Endometrium (tissue), 2 donors: ENCODE data around the gene ELP2.
"Not testable (repeated sequence)": the region's sequence is repeated elsewhere in the genome, so short reads cannot be mapped to it uniquely, and the experiment has no call there.

Experiments
- FAIRE-seq: peaks from 2 replicates; lab custom pipeline; 2012; peaks lifted over from hg19 to GRCh38; lab: Jason Lieb, UNC
- donor health status: control.
- donor health status: control.

The ELP2 gene

DNA sequence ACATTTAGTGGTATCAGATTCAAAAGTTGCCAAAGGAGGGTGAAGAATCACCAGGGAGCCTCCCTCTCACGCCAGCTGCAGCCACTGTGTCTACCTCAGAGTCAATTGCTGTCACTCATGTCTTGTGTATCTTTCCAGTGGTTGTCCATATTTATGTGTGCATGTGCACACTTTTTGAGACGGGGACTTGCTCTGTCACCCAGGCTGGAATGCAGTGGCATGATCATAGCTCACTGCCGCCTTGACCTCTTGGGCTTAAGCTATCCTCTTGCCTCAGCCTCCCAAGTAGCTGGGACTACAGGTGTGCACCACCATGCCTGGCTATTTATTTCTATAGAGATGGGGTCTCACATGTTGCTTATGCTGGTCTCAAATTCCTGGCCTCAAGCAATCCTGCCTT lies 61.6 kb downstream of the ELP2 start:
- FAIRE-seq: no peak

DNA sequence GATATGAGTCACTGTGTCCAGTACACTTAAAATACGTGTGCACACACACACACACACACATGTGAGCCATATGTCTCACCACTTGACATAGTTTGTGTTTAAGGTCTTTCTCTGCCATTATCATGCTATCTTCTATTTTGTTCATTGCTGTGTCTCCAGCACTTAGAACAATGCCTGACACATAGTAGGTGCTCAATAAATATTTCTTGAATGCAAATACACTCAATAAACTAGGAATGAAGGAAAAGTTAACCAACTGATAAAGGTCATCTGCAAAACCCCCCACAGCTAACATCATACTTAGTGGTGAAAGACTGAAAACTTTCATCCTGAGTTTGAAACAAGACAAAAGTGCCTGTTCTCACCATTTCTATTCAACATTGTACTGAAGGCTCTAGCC lies 62.0 kb downstream of the ELP2 start:
- FAIRE-seq: no peak

DNA sequence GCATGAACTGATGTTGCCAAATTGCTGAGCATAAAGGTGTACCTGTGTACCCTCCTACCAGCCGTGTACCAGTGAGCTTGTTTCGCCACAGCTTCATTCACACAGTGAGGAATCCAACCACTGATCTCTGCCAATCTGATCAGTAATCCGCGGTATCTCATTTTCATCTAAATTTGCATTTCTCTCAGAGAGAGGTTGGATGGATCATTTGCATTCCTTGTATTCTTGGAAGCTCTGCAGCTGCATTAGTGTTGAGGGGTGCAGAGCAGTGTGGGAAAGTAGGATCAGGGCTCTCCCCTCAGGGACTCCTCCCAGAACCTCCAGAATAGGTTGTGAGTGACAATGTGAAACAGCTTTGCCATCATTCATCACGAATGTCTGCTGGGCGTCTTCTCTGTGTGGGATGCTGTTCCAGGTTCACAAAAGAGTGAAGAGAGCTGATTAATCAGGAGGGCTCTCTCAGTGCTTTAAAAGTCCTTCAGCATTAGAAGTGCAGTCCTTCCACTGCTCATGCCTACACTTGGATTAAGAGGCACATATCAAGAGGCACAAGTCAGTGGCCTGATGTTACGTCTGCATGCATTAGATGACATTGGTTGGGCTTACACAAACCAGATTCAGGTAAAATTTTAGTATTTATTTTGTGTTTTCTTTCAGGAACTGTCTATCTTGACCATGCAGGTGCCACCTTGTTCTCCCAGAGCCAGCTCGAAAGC lies 65.1 kb downstream of the ELP2 start:
- FAIRE-seq: no peak

DNA sequence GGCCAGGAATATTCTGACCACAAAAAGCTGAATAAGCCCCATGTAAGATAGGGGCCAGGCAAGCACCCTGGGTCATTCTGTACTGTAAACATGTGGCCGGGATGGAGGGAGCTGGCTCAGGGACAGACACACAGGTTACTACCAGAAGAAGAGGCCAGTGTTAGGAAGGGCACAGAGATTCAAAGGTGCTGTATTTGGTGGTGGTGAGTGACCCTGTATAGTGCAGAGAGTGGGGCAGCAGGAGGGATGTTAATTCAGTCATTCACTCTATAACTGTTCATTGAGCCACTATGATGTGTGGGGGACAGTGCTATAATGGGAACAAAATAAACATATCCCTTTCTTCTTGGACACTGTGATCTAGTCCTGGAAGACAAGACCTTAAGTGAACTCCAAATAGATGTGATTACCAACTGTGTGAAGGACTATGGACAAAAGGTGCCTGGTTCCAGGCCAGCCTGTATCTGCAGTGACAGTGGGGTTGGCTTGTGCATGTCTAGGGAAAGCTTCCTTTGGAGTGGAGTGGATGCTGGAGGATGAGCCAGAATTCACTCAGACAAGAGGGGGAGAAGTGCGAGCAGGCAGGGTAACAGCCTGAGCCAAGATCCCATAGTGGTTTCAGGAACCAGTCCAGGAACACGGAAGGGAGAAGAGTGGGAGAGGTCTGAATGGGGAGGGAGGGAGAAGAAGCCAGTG lies 65.9 kb downstream of the ELP2 start:
- no peak for FAIRE-seq

DNA sequence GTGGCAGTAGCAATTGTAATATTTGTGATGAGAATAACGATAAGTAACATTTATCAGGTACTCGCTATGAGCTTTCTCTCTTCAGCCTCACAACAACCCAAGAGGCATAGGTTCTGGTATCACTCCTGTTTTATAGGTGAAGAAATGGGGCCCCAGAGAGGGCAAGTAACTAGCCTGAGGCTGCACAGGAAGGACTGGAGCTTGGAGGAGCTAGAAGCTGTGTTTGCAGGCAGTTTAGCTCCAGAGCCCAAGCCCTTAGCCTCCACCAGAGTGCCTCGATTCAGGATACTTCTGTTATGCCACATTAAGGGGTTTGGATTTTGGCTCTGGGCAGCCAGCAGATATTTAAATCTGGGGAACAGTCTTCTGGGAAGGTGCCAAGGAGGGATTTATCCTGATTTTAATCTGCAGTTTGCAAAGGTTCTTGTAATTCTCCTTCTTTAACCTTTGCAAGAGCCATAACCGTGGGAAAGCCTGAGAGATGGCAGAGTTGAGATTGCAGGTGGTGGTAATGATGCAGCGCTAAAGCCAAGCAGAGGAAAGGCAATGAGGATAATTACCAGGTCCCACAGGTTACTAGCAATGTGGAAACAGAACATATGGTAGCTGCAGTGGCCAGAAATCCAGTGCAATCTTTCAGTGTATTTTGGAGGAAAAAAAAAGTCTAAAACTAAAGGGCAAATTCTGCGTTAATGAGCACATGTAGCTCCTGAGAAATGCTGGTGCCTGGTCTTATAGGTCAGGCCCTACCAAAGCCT lies 66.7 kb downstream of the ELP2 start:
- FAIRE-seq: no peak

DNA sequence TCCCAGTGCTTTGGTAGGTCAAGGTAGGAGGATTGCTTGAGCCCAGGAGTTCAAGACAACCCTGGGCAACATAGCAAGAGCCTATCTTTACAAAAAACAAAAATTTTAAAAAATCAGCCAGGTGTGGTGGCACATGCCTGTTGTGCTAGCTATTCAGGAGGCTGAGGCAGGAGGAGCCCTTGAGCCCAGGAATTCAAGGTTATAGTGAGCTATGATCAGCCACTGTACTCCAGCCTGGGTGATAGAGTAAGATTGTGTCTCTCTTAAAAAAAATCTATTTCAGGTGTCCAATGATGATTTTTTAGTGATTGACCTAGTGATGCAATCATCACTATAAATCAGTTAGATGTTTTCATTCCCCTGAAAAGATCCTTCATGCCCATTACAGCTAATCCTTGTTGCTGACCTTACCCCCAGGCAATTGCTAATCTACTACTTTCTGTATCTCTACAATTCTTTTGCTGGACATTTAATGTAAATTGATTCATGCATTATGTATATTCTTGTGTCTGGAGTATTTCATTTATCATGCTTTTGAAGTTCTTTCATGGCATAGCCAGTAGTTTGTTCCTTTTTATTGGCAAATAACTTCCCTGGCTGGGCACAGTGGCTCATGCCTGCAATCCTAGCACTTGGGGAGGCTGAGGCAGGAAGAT lies 67.9 kb downstream of the ELP2 start:
- FAIRE-seq: no peak

DNA sequence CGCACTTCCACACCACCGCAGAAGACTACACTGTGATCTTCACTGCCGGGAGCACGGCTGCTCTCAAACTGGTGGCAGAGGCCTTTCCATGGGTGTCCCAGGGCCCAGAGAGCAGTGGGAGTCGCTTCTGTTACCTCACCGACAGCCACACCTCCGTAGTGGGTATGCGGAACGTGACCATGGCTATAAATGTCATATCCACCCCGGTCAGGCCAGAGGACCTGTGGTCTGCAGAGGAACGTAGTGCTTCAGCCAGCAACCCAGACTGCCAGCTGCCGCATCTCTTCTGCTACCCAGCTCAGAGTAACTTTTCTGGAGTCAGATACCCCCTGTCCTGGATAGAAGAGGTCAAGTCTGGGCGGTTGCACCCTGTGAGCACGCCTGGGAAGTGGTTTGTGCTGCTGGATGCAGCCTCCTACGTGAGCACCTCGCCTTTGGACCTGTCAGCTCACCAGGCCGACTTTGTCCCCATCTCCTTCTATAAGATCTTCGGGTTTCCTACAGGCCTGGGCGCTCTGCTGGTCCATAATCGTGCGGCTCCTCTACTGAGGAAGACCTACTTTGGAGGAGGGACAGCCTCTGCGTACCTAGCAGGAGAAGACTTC lies 70.1 kb downstream of the ELP2 start:
- FAIRE-seq: no peak

DNA sequence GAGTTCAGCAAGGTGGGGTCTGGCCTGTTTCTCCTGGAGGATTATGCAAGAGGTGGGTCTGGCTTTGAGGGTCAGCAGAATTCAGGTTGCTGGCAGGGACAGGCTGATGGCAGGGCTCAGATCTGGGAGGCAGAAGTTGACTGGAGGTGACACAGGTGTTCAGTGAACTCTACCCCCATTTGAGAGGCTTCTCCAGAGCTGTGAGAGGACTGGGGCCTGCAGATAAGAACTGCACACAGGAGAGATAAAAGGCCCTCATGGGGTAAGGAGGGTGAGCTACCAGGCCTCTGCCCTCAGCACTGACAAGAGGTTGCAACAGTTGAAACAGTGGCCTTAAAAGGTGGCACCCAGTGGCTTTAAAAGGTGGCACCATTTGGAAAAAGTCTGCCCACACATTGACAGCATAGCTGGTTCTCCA lies 70.7 kb downstream of the ELP2 start:
- FAIRE-seq: no peak

DNA sequence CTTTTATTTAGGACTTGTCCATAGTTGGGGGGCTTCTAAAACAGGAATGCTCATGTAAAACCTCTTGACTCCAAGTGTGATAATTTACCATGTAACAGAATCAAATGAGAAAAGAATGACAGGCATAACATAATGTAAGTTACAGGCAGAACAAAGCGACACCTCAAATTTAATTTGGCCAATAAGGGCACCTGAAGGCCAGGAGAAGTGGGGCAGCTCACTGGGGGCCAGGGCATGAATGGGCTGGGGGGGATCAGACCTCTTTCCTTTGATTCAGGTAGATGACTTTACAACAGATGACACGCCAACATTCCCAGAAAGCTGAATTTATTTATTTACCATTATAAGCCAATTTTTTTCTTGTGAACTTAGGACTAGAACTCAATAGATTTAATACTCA lies 72.1 kb downstream of the ELP2 start:
- FAIRE-seq: no peak

DNA sequence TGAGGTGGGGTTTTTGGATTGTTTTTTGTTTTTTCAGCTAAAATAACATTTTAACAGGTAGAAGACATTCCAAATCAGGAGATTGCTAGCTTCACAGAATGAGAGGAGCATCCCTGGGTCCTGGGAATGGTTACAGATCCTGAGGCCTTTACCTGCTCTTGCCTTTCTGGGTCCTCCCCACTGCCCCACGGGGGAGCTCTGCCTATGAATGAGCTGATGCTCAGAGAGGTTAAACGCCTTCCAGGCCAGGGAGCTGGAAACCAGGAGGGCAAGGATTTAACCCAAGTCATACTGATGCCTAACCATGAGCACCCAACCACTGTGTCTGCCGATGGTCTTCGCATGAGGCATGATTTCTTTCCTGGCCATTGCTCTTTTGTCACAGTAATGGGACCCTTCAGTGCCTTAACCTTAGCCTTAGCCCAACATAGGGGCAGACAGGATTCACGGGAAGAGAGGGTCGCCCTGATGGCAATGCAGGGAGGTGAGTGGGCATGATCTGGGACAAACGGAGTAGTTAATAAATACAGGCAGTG lies 73.7 kb downstream of the ELP2 start:
- FAIRE-seq: no peak

DNA sequence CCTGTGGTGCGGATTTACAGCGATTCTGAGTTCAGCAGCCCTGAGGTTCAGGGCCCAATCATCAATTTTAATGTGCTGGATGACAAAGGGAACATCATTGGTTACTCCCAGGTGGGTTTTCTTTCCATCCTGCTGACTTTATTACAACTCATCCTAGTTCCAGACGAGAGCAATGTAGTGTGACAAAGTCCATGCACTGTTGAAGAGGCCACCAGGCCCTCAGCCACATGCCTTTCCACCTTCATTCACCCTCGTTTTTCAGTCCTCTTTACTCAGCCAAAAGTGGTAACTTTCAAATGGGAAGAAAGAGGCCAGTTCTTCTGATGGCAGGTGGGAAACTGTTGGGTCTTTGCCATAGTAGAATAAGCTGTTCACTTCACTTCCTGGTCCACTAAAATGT lies 75.5 kb downstream of the ELP2 start:
- no peak for FAIRE-seq

DNA sequence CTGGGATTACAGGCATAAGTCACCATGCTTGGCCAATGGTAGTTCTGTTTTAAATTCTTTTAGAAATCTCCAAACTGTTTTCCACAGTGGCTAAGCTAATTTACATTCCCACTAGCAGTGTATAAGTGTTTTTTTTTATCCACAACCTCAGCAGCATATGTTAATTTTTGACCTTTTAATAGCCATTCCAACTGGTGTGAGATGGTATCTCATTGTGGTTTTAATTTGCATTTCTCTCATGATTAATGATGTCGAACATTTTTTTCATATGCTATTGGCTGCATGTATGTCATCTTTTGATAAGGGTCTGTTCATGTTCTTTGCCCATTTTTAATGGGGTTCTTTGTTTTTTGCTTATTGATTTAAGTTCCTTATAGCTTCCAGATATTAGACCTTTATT lies 77.6 kb downstream of the ELP2 start:
- no peak for FAIRE-seq

DNA sequence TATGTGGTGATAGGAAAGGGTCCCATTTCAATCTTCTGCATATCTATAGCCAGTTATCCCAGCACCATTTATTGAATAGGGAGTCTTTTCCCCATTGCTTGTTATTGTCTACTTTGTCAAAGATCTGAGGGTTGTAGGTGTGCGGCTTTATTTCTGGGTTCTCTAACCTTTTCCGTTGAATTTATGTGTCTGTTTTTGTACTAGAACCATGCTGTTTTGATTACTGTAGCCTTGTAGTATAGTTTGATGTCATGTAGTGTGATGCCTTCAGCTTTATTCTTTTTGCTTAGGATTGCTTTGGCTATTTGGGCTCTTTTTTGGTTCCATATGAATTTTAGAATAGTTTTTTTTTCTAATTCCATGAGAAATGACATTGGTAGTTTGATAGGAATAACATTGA lies 78.3 kb downstream of the ELP2 start:
- not testable (repeated sequence) for FAIRE-seq

DNA sequence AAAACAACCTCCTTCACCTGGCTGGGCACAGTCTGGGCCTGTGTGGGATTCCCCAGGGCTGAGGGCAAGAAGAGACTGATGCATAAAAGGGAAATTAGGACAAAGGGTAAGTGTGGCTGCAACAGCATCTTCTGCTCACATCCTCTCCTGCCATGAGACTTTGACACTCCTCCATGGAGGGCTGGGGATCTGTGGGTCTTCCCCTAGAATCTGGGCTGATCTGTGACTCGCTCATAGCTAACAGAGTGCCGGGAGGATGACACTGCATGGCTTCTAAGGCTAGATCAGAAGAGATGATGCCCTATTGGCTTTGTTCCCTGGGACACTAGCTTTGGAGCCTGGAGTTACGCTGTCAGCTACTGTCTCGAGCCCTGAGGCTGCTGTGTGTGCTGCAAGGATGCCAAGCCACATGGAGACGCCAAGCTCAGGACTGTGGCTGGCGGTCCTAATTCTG lies 81.9 kb downstream of the ELP2 start:
- no peak for FAIRE-seq

DNA sequence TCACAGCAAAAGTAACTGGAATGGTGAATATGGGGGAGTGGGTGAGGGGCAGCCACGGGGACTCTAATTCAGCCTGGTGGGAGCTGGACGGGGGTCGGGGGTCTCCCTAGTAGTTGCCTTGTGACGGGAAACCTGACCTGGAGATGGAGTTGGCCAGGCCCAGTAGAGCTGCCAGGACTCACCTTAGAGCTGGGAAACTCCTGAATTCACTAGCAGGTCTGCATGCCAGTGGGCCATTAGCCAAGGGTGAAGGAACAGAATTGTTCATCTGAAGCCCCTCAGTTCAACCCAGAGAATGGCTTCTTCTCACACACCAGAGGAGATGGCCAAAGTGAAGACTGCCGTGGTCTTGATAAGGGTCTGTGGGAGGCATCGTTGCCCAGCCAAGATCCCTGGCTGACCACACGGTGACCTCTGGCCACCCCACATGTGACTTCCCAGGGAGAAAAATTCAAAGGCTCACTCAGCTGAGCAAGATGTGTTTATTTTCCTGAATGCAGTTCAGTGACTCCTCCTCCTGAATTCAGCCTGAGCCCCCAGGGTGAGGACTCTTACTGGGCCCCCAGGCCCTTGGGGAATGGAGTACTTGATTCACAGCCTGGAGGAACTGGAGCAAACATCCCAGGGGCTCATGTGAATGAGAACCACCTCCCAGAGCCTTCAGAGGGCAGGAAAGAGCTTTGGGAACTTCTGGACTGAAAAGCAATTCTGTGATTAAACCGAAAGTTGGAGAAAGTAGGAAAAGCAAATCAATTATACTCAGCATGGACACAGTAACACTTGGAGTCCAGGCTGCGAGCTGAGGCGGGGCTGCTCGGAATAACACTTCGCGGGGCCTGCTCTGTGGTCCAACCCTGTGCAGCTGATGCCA lies 82.8 kb downstream of the ELP2 start:
- no peak for FAIRE-seq

DNA sequence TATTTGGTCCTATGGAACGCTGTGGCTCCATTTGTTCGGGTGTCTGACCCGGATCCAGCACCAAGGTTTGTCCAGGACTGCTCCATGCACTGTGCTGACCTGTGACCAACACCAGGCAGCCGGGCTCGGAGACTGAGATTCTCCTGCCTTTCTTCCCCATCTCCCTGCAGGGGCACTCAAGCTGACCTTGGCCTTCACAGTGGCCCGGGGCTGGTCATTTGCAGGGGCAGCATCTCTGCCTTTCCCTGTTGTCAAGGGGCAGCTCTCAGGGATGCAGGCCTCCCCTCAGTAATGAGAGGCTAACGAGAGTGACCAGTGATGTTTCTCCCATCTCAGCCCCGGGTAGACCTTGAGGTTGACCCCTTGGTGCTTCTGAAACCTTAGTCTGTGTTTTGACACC lies 85.1 kb downstream of the ELP2 start:
- no peak for FAIRE-seq

DNA sequence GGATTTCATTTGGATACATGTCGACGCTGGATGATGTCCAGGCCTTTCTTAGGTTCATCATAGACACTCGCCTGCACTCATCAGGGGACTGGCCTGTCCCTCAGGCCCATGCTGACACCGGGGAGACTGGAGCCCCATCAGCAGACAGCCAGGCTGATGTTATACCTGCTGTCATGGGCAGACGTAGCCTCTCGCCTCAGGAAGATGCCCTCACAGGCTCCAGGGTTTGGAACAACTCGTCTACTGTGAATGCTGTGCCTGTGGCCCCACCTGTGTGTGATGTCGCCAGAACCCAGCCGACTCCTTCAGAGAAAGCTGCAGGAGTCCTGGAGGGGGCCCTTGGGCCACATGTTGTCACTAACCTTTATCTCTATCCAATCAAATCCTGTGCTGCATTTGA lies 85.9 kb downstream of the ELP2 start:
- FAIRE-seq: no peak

DNA sequence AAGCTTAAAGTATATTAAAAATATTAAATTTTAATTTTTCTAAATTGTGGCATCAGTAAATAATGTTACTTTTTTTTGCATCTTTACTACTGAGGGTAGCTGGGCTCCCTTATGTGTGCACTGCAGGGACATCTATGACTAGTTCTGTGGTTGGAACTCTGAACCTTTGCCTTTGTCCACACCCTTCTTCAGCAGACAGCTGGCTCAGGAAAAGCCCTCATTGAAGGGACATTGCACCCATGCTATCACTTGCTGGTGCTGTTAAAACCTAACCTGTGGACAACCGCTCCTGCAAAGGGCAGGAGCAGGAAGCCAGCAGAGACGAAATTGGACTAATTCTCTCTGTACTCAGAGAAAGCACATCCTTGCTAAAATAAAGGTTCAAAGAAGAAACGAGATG lies 87.6 kb downstream of the ELP2 start:
- no peak for FAIRE-seq

DNA sequence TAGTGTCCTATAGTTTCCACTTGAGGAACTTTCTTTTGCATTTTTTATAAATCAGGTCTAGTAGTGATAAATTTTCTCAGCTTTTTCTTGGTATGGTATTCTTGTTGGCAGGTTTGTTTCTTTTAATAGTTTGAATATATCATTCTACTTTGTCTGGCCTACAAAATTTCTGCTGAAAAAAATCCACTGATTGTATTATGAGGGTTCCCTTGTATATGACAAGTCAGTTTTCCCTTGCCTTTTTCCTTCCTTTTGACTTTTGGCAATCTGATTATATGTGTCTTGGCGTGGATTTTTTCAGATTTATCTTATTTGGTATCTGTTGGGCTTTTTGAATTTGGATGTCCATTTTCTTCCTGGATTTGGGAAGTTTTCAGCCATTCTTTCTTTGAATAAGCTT lies 99.5 kb downstream of the ELP2 start:
- no peak for FAIRE-seq
